Left renal pelvis (tissue), 4 donors: Measurements from ENCODE around the gene ENTR1. TPM values are rescaled to one million over a fixed set of nuclear protein-coding genes. Genes with fewer than 3 reads are reported as not detected.

Experiments used
- polyA plus RNA-seq, 4 donors: library from polyadenylated mRNA; unstranded; fragments of 120-200 nt; gene quantifications; one replicate each; pipeline ENCODE4 v1.2.1, GENCODE V29; 2013; ENCODE audit not compliant: insufficient read length in 4 of 4

ENTR1 gene
- polyA plus RNA-seq, 4 donors, result 42.1 to 61.4 (median 46.4) TPM

Other genes with a start within 250 kb of the ENTR1 start
- not detected for gene LHX3, start 205.5 kb downstream of the ENTR1 start, polyA plus RNA-seq
- 10 to 100 TPM; 14.3 to 20.6 (median 15.5) TPM for gene QSOX2, start 164.8 kb downstream of the ENTR1 start, polyA plus RNA-seq
- gene CCDC187, start 106.5 kb downstream of the ENTR1 start, polyA plus RNA-seq, result 1 to 10 TPM in 3 of 4 donors, under 1 TPM in 1; 0.07 to 4.7 (median 2.2) TPM
- 10 to 100 TPM; 24.3 to 46.1 (median 29.6) TPM for gene GPSM1, start 83.1 kb downstream of the ENTR1 start, polyA plus RNA-seq
- 10 to 100 TPM in 1 of 4 donors, 1 to 10 TPM in 3; 4.8 to 28.7 (median 6.2) TPM for gene DNLZ, start 46.9 kb downstream of the ENTR1 start, polyA plus RNA-seq
- 1 to 10 TPM; 1.2 to 2.9 (median 2.2) TPM for gene CARD9, start 36.9 kb downstream of the ENTR1 start, polyA plus RNA-seq
- 10 to 100 TPM in 3 of 4 donors, 1 to 10 TPM in 1; 7.6 to 14.2 (median 12.3) TPM for gene SNAPC4, start 10.4 kb downstream of the ENTR1 start, polyA plus RNA-seq
- gene PMPCA, start within 50 bp of the ENTR1 start, polyA plus RNA-seq, result 10 to 100 TPM; 38.7 to 70.2 (median 57.9) TPM
- 10 to 100 TPM; 10.2 to 18.8 (median 13.1) TPM for gene INPP5E, start 29.2 kb upstream of the ENTR1 start, polyA plus RNA-seq
- 10 to 100 TPM; 50.7 to 72.4 (median 60.7) TPM for gene SEC16A, start 72.4 kb upstream of the ENTR1 start, polyA plus RNA-seq
- 10 to 100 TPM; 15.8 to 39.3 (median 25.7) TPM for gene NOTCH1, start 135.4 kb upstream of the ENTR1 start, polyA plus RNA-seq